ENCODE measurements around the gene SARNP. TPM values are rescaled to one million over a fixed set of nuclear protein-coding genes. Genes with fewer than 3 reads are reported as not detected.
A peak's percentile ranks its signal among the peaks of the same experiment; 100 is the strongest.

The SARNP gene
- total and polyA plus RNA-seq, 10 of the 15 experiments (the other 5 are each of a cell fraction or from before 2014, with no cell fraction given): 77.6 to 445 (median 188) TPM

DNA sequence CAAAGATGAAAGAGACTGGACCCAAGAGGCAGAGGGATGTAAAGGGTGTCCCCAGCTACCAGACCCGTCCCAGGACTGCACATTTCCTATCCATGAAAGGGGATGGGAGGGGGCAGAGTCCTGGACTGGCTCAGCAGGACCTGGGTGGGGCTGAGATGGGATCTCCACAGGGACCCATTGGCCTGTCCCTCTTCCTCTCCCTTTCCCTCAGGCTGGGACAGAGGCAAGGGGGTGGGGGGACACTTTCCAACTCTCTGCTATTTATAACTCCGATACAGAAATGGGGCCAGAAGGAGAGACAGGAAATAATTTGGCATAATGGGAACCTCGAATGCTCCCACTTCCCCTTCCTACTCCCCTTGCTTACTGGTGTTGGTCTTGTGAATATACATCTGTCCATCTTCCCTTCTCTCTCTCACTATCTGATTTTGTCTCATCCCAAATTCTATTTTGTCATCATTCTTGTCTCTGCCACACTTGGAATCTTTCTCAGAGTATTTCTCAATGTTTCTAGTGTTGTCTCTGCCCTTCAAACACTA, 108.8 kb downstream of the SARNP start:
- Histone ChIP-seq H4K20me1 (ENCODE audit: control insufficient read depth, insufficient read depth) (no peaks in the 10 kb centered on the region), H3K27me3 (replicated peaks in 1 of 2; ENCODE audit: control insufficient read depth in 2 of 2, insufficient read depth in 2 of 2, low read length in 1 of 2) (peaks cover 0 to 5% of the 10 kb centered on the region in 2 experiments; a peak in 2 of 4 replicates), H2AFZ (ENCODE audit: control insufficient read depth, low read depth, low read length) (no peak overlapping the region), H3K27ac (ENCODE audit: control insufficient read depth, insufficient read depth) (no peak overlapping the region), H3K4me2 (ENCODE audit: control insufficient read depth, insufficient read depth) (0 out of 2 replicates have a peak overlapping the region, but pooled peaks have one; percentile 23), H3K4me1 (ENCODE audit: control insufficient read depth, insufficient read depth, low read length) (peaks cover 6% of the 10 kb centered on the region; the same call in 1 of the 2 replicates), H3K9ac (ENCODE audit: control insufficient read depth, insufficient read depth, low read length) (no peak overlapping the region), H3K4me3 (peak overlapping the region; percentile 74; the same call in 1 of the 2 replicates), H3K36me3 (ENCODE audit: control insufficient read depth in 2 of 2, insufficient read depth in 2 of 2, low read length in 1 of 2) (no peaks in the 10 kb centered on the region), H3K9me3 (replicated peaks; ENCODE audit: control insufficient read depth, insufficient read depth, low read length) (no peaks in the 10 kb centered on the region), H3K79me2 (ENCODE audit: control insufficient read depth, insufficient read depth, low read length) (no peaks in the 10 kb centered on the region)
- FAIRE-seq (no peak), ATAC-seq (no peak), DNase-seq (ENCODE audit: low read depth, low spot score) (no peak)
- ChIA-PET RAD21 (ENCODE audit: unreplicated experiment) (no interaction called here), POLR2A (no interaction called here), CTCF (no interaction called here), SMC1A (ENCODE audit: uncharacterized antibody, unreplicated experiment) (no interaction called here)
- no peak for TF ChIP-seq RAD51 (IDR thresholded peaks at IDR 0.05)
- TF ChIP-seq SPI1 (IDR thresholded peaks at IDR 0.05; ENCODE audit: borderline replicate concordance, insufficient read depth, low read depth, low read length): peak; percentile 52; the same call in 1 of the 2 replicates
- no TSS peak for BruUV-seq (replicated peaks)
- WGBS (ENCODE audit: insufficient coverage, insufficient replicate concordance, low lambda C conversion rate, missing lambda C conversion rate): 2% methylated on average over 3 of the region's 3 CpGs
- intact Hi-C loops (cut with micrococcal nuclease; ENCODE audit: unreplicated experiment) (no loop called here), in situ Hi-C loops (cut with MboI) (no loop called here)

DNA sequence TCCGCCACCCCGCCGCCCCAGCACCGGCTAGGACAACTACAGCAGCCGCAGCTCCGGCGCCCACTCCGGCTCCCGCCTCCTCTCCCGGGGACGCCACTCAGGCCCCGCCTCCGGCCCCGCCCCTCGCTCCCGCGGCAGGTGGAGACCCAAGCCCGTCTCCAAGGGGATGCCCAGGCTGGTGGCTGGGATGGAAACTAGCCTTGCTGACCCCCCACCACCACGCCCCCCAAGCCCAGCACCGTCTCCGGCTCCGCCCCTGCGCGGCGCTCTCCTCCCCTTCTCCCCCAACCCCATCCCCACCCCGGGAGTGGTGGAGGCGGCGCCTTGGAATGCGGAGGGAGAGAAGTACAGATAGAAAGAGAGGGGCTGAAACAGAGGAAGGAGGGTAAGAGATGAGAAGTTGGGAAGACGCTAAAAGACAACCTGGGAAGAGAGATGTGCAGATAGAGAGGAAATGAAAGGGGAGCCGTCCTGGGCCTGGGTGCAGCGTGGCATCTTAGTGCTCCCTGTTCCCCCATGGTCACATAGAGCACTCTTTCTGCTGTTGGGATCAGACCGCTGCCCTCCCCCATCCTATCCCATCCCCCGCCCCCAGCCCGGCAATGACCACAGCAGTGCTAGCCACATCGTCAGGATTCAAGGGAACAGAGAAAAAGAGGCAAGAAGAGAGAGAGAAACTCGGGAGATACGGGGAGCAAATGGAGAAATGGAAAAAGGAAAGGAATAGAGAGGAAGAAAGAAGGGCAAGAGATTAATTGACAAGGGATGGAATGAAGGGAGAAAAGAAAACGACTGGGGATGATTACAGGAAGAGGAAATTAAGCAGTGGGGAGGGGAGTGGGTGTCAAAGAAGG, 109.5 kb downstream of the SARNP start, which contains the start of gene ITGA7:
Gene ITGA7 (minus strand): TSS at position 64 of the 854 bp plus-strand sequence. CDS start 222 bp downstream, outside the sequence.
- ChIA-PET POLR2A (interaction anchor here (0.6 kb wide), 1 partner anchor 21 kb away, joined by 3 read pairs; the partner anchor contains the start of gene CD63), CTCF (interaction anchor here (1.3 to 2.7 kb wide), 2 partner anchors 8 to 52 kb away, joined by 3 to 13 read pairs; partner anchors contain the start of gene BLOC1S1), RAD21 (ENCODE audit: unreplicated experiment) (no interaction called here), SMC1A (ENCODE audit: uncharacterized antibody, unreplicated experiment) (no interaction called here)
- TF ChIP-seq CBX3 (IDR thresholded peaks at IDR 0.05; ENCODE audit: borderline replicate concordance, low read depth): no peak
- Histone ChIP-seq H3K9ac (ENCODE audit: control insufficient read depth, insufficient read depth, low read length) (no peak within 1 kb of the TSS), H3K27ac (ENCODE audit: control insufficient read depth, insufficient read depth) (no peak within 1 kb of the TSS), H3K4me1 (ENCODE audit: control insufficient read depth, insufficient read depth, low read length) (peaks cover 6% of the 10 kb centered on the region; the same call in 1 of the 2 replicates), H4K20me1 (ENCODE audit: control insufficient read depth, insufficient read depth) (no peaks in the 10 kb centered on the region), H3K79me2 (ENCODE audit: control insufficient read depth, insufficient read depth, low read length) (no peaks in the 10 kb centered on the region), H3K4me3 (peak within 1 kb of the TSS; percentile 74), H3K36me3 (ENCODE audit: control insufficient read depth in 2 of 2, insufficient read depth in 2 of 2, low read length in 1 of 2) (no peaks in the 10 kb centered on the region), H3K9me3 (replicated peaks; ENCODE audit: control insufficient read depth, insufficient read depth, low read length) (no peaks in the 10 kb centered on the region), H3K27me3 (replicated peaks in 1 of 2; ENCODE audit: control insufficient read depth in 2 of 2, insufficient read depth in 2 of 2, low read length in 1 of 2) (peaks cover 0 to 5% of the 10 kb centered on the region in 2 experiments; a peak in 2 of 4 replicates), H3K4me2 (ENCODE audit: control insufficient read depth, insufficient read depth) (peak within 1 kb of the TSS; percentile 51), H2AFZ (ENCODE audit: control insufficient read depth, low read depth, low read length) (peak within 1 kb of the TSS; percentile 36)
- intact Hi-C loops (cut with micrococcal nuclease; ENCODE audit: unreplicated experiment): no loop called here
- ATAC-seq (peak; percentile 71), DNase-seq (ENCODE audit: low read depth, low spot score) (no peak), FAIRE-seq (no peak)
- in situ Hi-C loops (cut with MboI): no loop called here
- WGBS (ENCODE audit: insufficient coverage, insufficient replicate concordance, low lambda C conversion rate, missing lambda C conversion rate): 1% methylated on average over 17 of the region's 39 CpGs
- no TSS peak for BruUV-seq (replicated peaks)

Small RNAs within 50 kb of the gene (small RNA-seq; reads per million reads assigned to genes)
- not detected for gene AC009779.1
- gene RF00017: not detected

Other genes starting within 250 kb of the SARNP start
Only the 7 nearest of the 18 such genes appear.
- 134 and 144 TPM in 2 replicates for gene BLOC1S1, start 101.7 kb downstream of the SARNP start, total RNA-seq (2014; rRNA removed)
- gene BLOC1S1, start 101.7 kb downstream of the SARNP start, total RNA-seq (2014; rRNA removed; fragmentation: Illumina TruSeq; extraction: Trizol): 126 and 128 TPM in 2 replicates
- 131 and 141 TPM in 2 replicates for gene BLOC1S1, start 101.7 kb downstream of the SARNP start, total RNA-seq (2021)
- gene BLOC1S1, start 101.7 kb downstream of the SARNP start, polyA plus RNA-seq (2011; rRNA removed): 102 and 156 TPM in 2 replicates
- gene BLOC1S1, start 101.7 kb downstream of the SARNP start, polyA plus RNA-seq (2014; fragmentation: Illumina TruSeq; extraction: Trizol): 86.6 and 141 TPM in 2 replicates
- 100 to 1,000 TPM; 264 to 285 TPM for gene BLOC1S1, start 101.7 kb downstream of the SARNP start, polyA plus RNA-seq (2014; fragmentation: Nextera tagmentation; extraction: Ambion mirVana)
- gene BLOC1S1, start 101.7 kb downstream of the SARNP start, polyA plus RNA-seq (2014; rRNA removed): 176 and 185 TPM in 2 replicates
- 100 to 1,000 TPM; 218 to 228 TPM for gene BLOC1S1, start 101.7 kb downstream of the SARNP start, polyA plus RNA-seq (2016; fragmentation: Nextera tagmentation; extraction: Ambion mirVana)
- gene RDH5, start 97.3 kb downstream of the SARNP start, total RNA-seq (2014; rRNA removed): 6.4 and 8.2 TPM in 2 replicates
- 5.7 and 6.7 TPM in 2 replicates for gene RDH5, start 97.3 kb downstream of the SARNP start, total RNA-seq (2014; rRNA removed; fragmentation: Illumina TruSeq; extraction: Trizol)
- 5.8 and 8.4 TPM in 2 replicates for gene RDH5, start 97.3 kb downstream of the SARNP start, total RNA-seq (2021)
- 7.0 and 7.8 TPM in 2 replicates for gene RDH5, start 97.3 kb downstream of the SARNP start, polyA plus RNA-seq (2011; rRNA removed)
- 5.5 and 7.6 TPM in 2 replicates for gene RDH5, start 97.3 kb downstream of the SARNP start, polyA plus RNA-seq (2014; fragmentation: Illumina TruSeq; extraction: Trizol)
- gene RDH5, start 97.3 kb downstream of the SARNP start, polyA plus RNA-seq (2014; fragmentation: Nextera tagmentation; extraction: Ambion mirVana): 1 to 10 TPM; 2.6 to 3.1 TPM
- gene RDH5, start 97.3 kb downstream of the SARNP start, polyA plus RNA-seq (2014; rRNA removed): 11.6 and 11.9 TPM in 2 replicates
- gene RDH5, start 97.3 kb downstream of the SARNP start, polyA plus RNA-seq (2016; fragmentation: Nextera tagmentation; extraction: Ambion mirVana): 1 to 10 TPM; 5.8 to 7.1 TPM
- 147 and 163 TPM in 2 replicates for gene CD63, start 88.7 kb downstream of the SARNP start, total RNA-seq (2014; rRNA removed)
- 165 and 171 TPM in 2 replicates for gene CD63, start 88.7 kb downstream of the SARNP start, total RNA-seq (2014; rRNA removed; fragmentation: Illumina TruSeq; extraction: Trizol)
- gene CD63, start 88.7 kb downstream of the SARNP start, total RNA-seq (2021): 171 and 173 TPM in 2 replicates
- gene CD63, start 88.7 kb downstream of the SARNP start, polyA plus RNA-seq (2011; rRNA removed): 157 and 182 TPM in 2 replicates
- gene CD63, start 88.7 kb downstream of the SARNP start, polyA plus RNA-seq (2014; fragmentation: Illumina TruSeq; extraction: Trizol): 142 and 156 TPM in 2 replicates
- 100 to 1,000 TPM; 194 to 220 TPM for gene CD63, start 88.7 kb downstream of the SARNP start, polyA plus RNA-seq (2014; fragmentation: Nextera tagmentation; extraction: Ambion mirVana)
- 166 and 193 TPM in 2 replicates for gene CD63, start 88.7 kb downstream of the SARNP start, polyA plus RNA-seq (2014; rRNA removed)
- gene CD63, start 88.7 kb downstream of the SARNP start, polyA plus RNA-seq (2016; fragmentation: Nextera tagmentation; extraction: Ambion mirVana): 100 to 1,000 TPM; 200 to 209 TPM
- gene GDF11, start 74.6 kb downstream of the SARNP start, total RNA-seq (2014; rRNA removed): 3.1 and 5.2 TPM in 2 replicates
- 3.4 and 3.9 TPM in 2 replicates for gene GDF11, start 74.6 kb downstream of the SARNP start, total RNA-seq (2014; rRNA removed; fragmentation: Illumina TruSeq; extraction: Trizol)
- gene GDF11, start 74.6 kb downstream of the SARNP start, total RNA-seq (2021): 15.2 and 15.4 TPM in 2 replicates
- 3.7 and 5.8 TPM in 2 replicates for gene GDF11, start 74.6 kb downstream of the SARNP start, polyA plus RNA-seq (2011; rRNA removed)
- 5.7 and 6.7 TPM in 2 replicates for gene GDF11, start 74.6 kb downstream of the SARNP start, polyA plus RNA-seq (2014; fragmentation: Illumina TruSeq; extraction: Trizol)
- gene GDF11, start 74.6 kb downstream of the SARNP start, polyA plus RNA-seq (2014; fragmentation: Nextera tagmentation; extraction: Ambion mirVana): 1 to 10 TPM; 1.5 to 1.6 TPM
- gene GDF11, start 74.6 kb downstream of the SARNP start, polyA plus RNA-seq (2014; rRNA removed): 9.9 and 13.0 TPM in 2 replicates
- under 1 TPM; 0.83 to 0.87 TPM for gene GDF11, start 74.6 kb downstream of the SARNP start, polyA plus RNA-seq (2016; fragmentation: Nextera tagmentation; extraction: Ambion mirVana)
- 26.0 and 33.5 TPM in 2 replicates for gene ORMDL2, start 317 bp upstream of the SARNP start, total RNA-seq (2014; rRNA removed)
- 24.2 and 29.1 TPM in 2 replicates for gene ORMDL2, start 317 bp upstream of the SARNP start, total RNA-seq (2014; rRNA removed; fragmentation: Illumina TruSeq; extraction: Trizol)
- 33.7 and 37.6 TPM in 2 replicates for gene ORMDL2, start 317 bp upstream of the SARNP start, total RNA-seq (2021)
- 13.8 and 15.0 TPM in 2 replicates for gene ORMDL2, start 317 bp upstream of the SARNP start, polyA plus RNA-seq (2011; rRNA removed)
- gene ORMDL2, start 317 bp upstream of the SARNP start, polyA plus RNA-seq (2014; fragmentation: Illumina TruSeq; extraction: Trizol): 34.1 and 44.2 TPM in 2 replicates
- gene ORMDL2, start 317 bp upstream of the SARNP start, polyA plus RNA-seq (2014; fragmentation: Nextera tagmentation; extraction: Ambion mirVana): 100 to 1,000 TPM; 123 to 135 TPM
- gene ORMDL2, start 317 bp upstream of the SARNP start, polyA plus RNA-seq (2014; rRNA removed): 24.3 and 27.5 TPM in 2 replicates
- gene ORMDL2, start 317 bp upstream of the SARNP start, polyA plus RNA-seq (2016; fragmentation: Nextera tagmentation; extraction: Ambion mirVana): 10 to 100 TPM; 86.9 to 96.0 TPM
- gene DNAJC14, start 11.9 kb upstream of the SARNP start, total RNA-seq (2014; rRNA removed): 36.5 and 40.4 TPM in 2 replicates
- 33.9 and 35.4 TPM in 2 replicates for gene DNAJC14, start 11.9 kb upstream of the SARNP start, total RNA-seq (2014; rRNA removed; fragmentation: Illumina TruSeq; extraction: Trizol)
- 30.9 and 31.2 TPM in 2 replicates for gene DNAJC14, start 11.9 kb upstream of the SARNP start, total RNA-seq (2021)
- gene DNAJC14, start 11.9 kb upstream of the SARNP start, polyA plus RNA-seq (2011; rRNA removed): 19.6 and 22.1 TPM in 2 replicates
- 32.0 and 37.3 TPM in 2 replicates for gene DNAJC14, start 11.9 kb upstream of the SARNP start, polyA plus RNA-seq (2014; fragmentation: Illumina TruSeq; extraction: Trizol)
- 1 to 10 TPM; 5.7 to 8.7 TPM for gene DNAJC14, start 11.9 kb upstream of the SARNP start, polyA plus RNA-seq (2014; fragmentation: Nextera tagmentation; extraction: Ambion mirVana)
- gene DNAJC14, start 11.9 kb upstream of the SARNP start, polyA plus RNA-seq (2014; rRNA removed): 19.0 and 21.9 TPM in 2 replicates
- gene DNAJC14, start 11.9 kb upstream of the SARNP start, polyA plus RNA-seq (2016; fragmentation: Nextera tagmentation; extraction: Ambion mirVana): 10 to 100 TPM; 21.4 to 22.3 TPM
- gene MMP19, start 25.2 kb upstream of the SARNP start, total RNA-seq (2014; rRNA removed): not detected in 2 replicates
- gene MMP19, start 25.2 kb upstream of the SARNP start, total RNA-seq (2014; rRNA removed; fragmentation: Illumina TruSeq; extraction: Trizol): not detected in 2 replicates
- gene MMP19, start 25.2 kb upstream of the SARNP start, total RNA-seq (2021): not detected in 2 replicates
- not detected in 2 replicates for gene MMP19, start 25.2 kb upstream of the SARNP start, polyA plus RNA-seq (2011; rRNA removed)
- not detected in 2 replicates for gene MMP19, start 25.2 kb upstream of the SARNP start, polyA plus RNA-seq (2014; fragmentation: Illumina TruSeq; extraction: Trizol)
- gene MMP19, start 25.2 kb upstream of the SARNP start, polyA plus RNA-seq (2014; fragmentation: Nextera tagmentation; extraction: Ambion mirVana): under 1 TPM; 0.03 to 0.04 TPM
- 0.04 TPM in 1 of 2 replicates, not detected in the other for gene MMP19, start 25.2 kb upstream of the SARNP start, polyA plus RNA-seq (2014; rRNA removed)
- gene MMP19, start 25.2 kb upstream of the SARNP start, polyA plus RNA-seq (2016; fragmentation: Nextera tagmentation; extraction: Ambion mirVana): not detected

Data from GM12878 (cell line).